Measurements from ENCODE around the gene UPK3BL2.
"Not testable (repeated sequence)": the region's sequence is repeated elsewhere in the genome, so short reads cannot be mapped to it uniquely, and the experiment has no call there.

GRCh38 chr7:102540604-102541003, 2.9 kb downstream of the UPK3BL2 start:
- TF ChIP-seq CTCF (IDR thresholded peaks at IDR 0.05); CEBPB (IDR thresholded peaks at IDR 0.05); JUN (IDR thresholded peaks at IDR 0.05); ZFP36 (IDR thresholded peaks at IDR 0.05; ENCODE audit: borderline replicate concordance, partially characterized antibody); RFX5 (IDR thresholded peaks at IDR 0.05); EP300 (IDR thresholded peaks at IDR 0.05); GATA3 (IDR thresholded peaks at IDR 0.05; ENCODE audit: borderline replicate concordance); RARB (CRISPR knock-in tag; IDR thresholded peaks at IDR 0.05); KDM1A (IDR thresholded peaks at IDR 0.05; ENCODE audit: low read depth); POLR2A (IDR thresholded peaks at IDR 0.05; ENCODE audit: low read length); CHD4 (IDR thresholded peaks at IDR 0.05; ENCODE audit: borderline replicate concordance); RCOR1 (IDR thresholded peaks at IDR 0.05; ENCODE audit: low read depth, low read length); BHLHE40 (IDR thresholded peaks at IDR 0.05; ENCODE audit: low read depth, low read length): not testable (repeated sequence)

Measured in A549 (cell line).